ENCODE measurements around the gene EEPD1. TPM values are rescaled to one million over a fixed set of nuclear protein-coding genes. Genes with fewer than 3 reads are reported as not detected.

Gene EEPD1
- polyA plus RNA-seq, 1 experiment, result 2.5 TPM

DNA sequence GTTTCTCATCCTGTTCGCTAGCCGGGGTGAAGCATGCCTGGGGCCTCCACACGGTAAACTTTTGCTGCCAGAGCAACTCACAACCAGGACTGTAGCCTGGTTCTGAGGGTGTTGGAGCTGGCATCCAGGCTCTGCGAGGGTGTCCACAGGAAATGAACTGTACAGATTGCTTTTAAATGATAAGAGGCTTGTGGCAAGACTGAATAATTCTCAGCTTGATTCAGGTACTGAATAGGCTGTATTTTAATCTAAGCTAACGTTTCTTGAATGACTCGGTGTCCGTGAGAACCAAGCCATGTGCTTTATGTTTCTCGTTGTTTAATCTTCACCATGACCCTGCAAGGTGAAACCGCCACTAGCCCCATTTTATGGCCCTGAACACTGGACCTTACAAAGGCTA, 49.3 kb downstream of the EEPD1 start:
- no peak for DNase-seq (ENCODE audit: low read depth)
- ChIA-PET CTCF (interaction anchor here (1.2 kb wide), 1 partner anchor 181 kb away, joined by 3 read pairs; no protein-coding TSS in a partner anchor), POLR2A (no interaction called here)
- TF ChIP-seq, protein P1, sequence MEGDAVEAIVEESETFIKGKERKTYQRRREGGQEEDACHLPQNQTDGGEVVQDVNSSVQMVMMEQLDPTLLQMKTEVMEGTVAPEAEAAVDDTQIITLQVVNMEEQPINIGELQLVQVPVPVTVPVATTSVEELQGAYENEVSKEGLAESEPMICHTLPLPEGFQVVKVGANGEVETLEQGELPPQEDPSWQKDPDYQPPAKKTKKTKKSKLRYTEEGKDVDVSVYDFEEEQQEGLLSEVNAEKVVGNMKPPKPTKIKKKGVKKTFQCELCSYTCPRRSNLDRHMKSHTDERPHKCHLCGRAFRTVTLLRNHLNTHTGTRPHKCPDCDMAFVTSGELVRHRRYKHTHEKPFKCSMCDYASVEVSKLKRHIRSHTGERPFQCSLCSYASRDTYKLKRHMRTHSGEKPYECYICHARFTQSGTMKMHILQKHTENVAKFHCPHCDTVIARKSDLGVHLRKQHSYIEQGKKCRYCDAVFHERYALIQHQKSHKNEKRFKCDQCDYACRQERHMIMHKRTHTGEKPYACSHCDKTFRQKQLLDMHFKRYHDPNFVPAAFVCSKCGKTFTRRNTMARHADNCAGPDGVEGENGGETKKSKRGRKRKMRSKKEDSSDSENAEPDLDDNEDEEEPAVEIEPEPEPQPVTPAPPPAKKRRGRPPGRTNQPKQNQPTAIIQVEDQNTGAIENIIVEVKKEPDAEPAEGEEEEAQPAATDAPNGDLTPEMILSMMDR (IDR thresholded peaks at IDR 0.05; ENCODE audit: insufficient read depth, low read depth, low read length), result no peak
- Histone ChIP-seq H3K4me3 (ENCODE audit: low read depth, low read length) (no peak overlapping the region), H3K27me3 (ENCODE audit: control insufficient read depth, insufficient read depth, low read length) (no peaks in the 10 kb centered on the region), H3K36me3 (ENCODE audit: control insufficient read depth, insufficient read depth, low read length) (no peaks in the 10 kb centered on the region)

GRCh38 chr7:36203071-36203790, 50.2 kb downstream of the EEPD1 start:
- Histone ChIP-seq H3K36me3 (ENCODE audit: control insufficient read depth, insufficient read depth, low read length) (no peaks in the 10 kb centered on the region), H3K4me3 (ENCODE audit: low read depth, low read length) (no peak overlapping the region), H3K27me3 (ENCODE audit: control insufficient read depth, insufficient read depth, low read length) (no peaks in the 10 kb centered on the region)
- no peak for DNase-seq (ENCODE audit: low read depth)
- CTCF ChIA-PET, result interaction anchor here (1.2 kb wide), 1 partner anchor 182 kb away, joined by 3 read pairs; no protein-coding TSS in a partner anchor
- POLR2A ChIA-PET, result no interaction called here
- TF ChIP-seq, protein P1 (IDR thresholded peaks at IDR 0.05; ENCODE audit: insufficient read depth, low read depth, low read length), result no peak

GRCh38 chr7:36204044-36204663, 51.1 kb downstream of the EEPD1 start:
- no peaks in the 10 kb centered on the region for H3K36me3 ChIP-seq (ENCODE audit: control insufficient read depth, insufficient read depth, low read length)
- H3K27me3 ChIP-seq (ENCODE audit: control insufficient read depth, insufficient read depth, low read length), result no peaks in the 10 kb centered on the region
- DNase-seq (ENCODE audit: low read depth), result no peak
- H3K4me3 ChIP-seq (ENCODE audit: low read depth, low read length), result no peak overlapping the region
- POLR2A ChIA-PET, result no interaction called here
- CTCF ChIA-PET, result no interaction called here
- TF ChIP-seq, protein P1 (IDR thresholded peaks at IDR 0.05; ENCODE audit: insufficient read depth, low read depth, low read length), result no peak

- POLR2A ChIA-PET, result no interaction called here
- CTCF ChIA-PET, result interaction anchor here (0.9 kb wide), 1 partner anchor 220 kb away, joined by 3 read pairs; no protein-coding TSS in a partner anchor
- Histone ChIP-seq H3K27me3 (ENCODE audit: control insufficient read depth, insufficient read depth, low read length) (no peaks in the 10 kb centered on the region), H3K4me3 (ENCODE audit: low read depth, low read length) (no peak overlapping the region), H3K36me3 (ENCODE audit: control insufficient read depth, insufficient read depth, low read length) (no peaks in the 10 kb centered on the region)
- TF ChIP-seq, protein P1 (IDR thresholded peaks at IDR 0.05; ENCODE audit: insufficient read depth, low read depth, low read length), result no peak
- DNase-seq (ENCODE audit: low read depth), result no peak
Measured at GRCh38 chr7:36204929-36205635, 52.0 kb downstream of the EEPD1 start.

DNA sequence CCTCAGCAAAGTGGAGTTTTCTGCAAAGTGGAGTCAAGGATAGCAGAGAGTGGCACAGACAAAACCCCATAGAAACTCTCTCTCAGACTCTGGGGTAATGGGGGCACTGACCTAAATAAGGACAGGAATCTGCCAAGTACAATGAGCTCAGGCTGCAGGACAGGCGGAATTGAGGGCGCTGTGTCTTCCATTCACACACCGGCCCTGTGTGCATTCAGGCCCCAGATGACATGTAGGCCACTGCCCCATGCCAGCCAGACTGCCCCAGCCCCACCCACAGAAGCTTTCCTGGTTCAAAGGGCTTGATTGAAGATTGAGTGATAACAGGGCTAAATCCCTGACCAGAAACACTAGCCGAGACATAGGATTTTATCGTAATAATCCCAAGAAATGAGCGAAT, 52.7 kb downstream of the EEPD1 start:
- TF ChIP-seq, protein P1 (IDR thresholded peaks at IDR 0.05; ENCODE audit: insufficient read depth, low read depth, low read length), result no peak
- Histone ChIP-seq H3K36me3 (ENCODE audit: control insufficient read depth, insufficient read depth, low read length) (no peaks in the 10 kb centered on the region), H3K27me3 (ENCODE audit: control insufficient read depth, insufficient read depth, low read length) (no peaks in the 10 kb centered on the region), H3K4me3 (ENCODE audit: low read depth, low read length) (no peak overlapping the region)
- CTCF ChIA-PET, result interaction anchor here (0.9 kb wide), 1 partner anchor 221 kb away, joined by 3 read pairs; no protein-coding TSS in a partner anchor
- no peak for DNase-seq (ENCODE audit: low read depth)
- POLR2A ChIA-PET, result no interaction called here
